IPS-18c (cell line): ENCODE data around the gene GRIN1.
"Not testable (repeated sequence)": the region's sequence is repeated elsewhere in the genome, so short reads cannot be mapped to it uniquely, and the experiment has no call there.

Experiments
- H3K4me3 ChIP-seq: 2 replicates; pipeline ENCODE4 v1.7.0; 2013; ENCODE audit warnings: low read depth, mild to moderate bottlenecking, low read length, moderate library complexity; ENCODE audit not compliant: insufficient read depth
- H3K9me3 ChIP-seq: one replicate; pipeline ENCODE4 v1.6.1; 2013; ENCODE audit warnings: mild to moderate bottlenecking, low read length, moderate library complexity; ENCODE audit not compliant: control insufficient read depth, insufficient read depth

The GRIN1 gene

GRCh38 chr9:137110147-137110910, 28.6 kb upstream of the GRIN1 start:
- Histone ChIP-seq H3K9me3 (no peaks in the 10 kb centered on the region), H3K4me3 (no peak overlapping the region)

- Histone ChIP-seq H3K4me3 (no peak overlapping the region), H3K9me3 (no peaks in the 10 kb centered on the region)
These were observed 27.8 kb upstream of the GRIN1 start for GRCh38 chr9:137110911-137111787.

- H3K4me3 ChIP-seq, result no peak overlapping the region
- no peaks in the 10 kb centered on the region for H3K9me3 ChIP-seq
These were observed 27.0 kb upstream of the GRIN1 start for GRCh38 chr9:137111788-137112563.

GRCh38 chr9:137112564-137113384, 26.2 kb upstream of the GRIN1 start:
- no peak overlapping the region for H3K4me3 ChIP-seq

GRCh38 chr9:137113385-137114159, 25.4 kb upstream of the GRIN1 start:
- Histone ChIP-seq H3K4me3 (no peak overlapping the region), H3K9me3 (no peaks in the 10 kb centered on the region)

More at GRCh38 chr9:137112564-137113384, 26.2 kb upstream of the GRIN1 start:
- no peaks in the 10 kb centered on the region for H3K9me3 ChIP-seq

- H3K4me3 ChIP-seq, result peak overlapping the region; percentile 41
These were observed 24.7 kb upstream of the GRIN1 start for GRCh38 chr9:137114220-137114612.

GRCh38 chr9:137114613-137115393, 24.2 kb upstream of the GRIN1 start, which contains the start of gene DPP7:
DPP7 (minus strand) TSS chr9:137114733; CDS start chr9:137114713, 20 bp downstream.
- Histone ChIP-seq H3K9me3 (no peaks in the 10 kb centered on the region), H3K4me3 (peak within 1 kb of the TSS; percentile 41)

More at GRCh38 chr9:137114220-137114612, 24.7 kb upstream of the GRIN1 start:
- no peaks in the 10 kb centered on the region for H3K9me3 ChIP-seq

- Histone ChIP-seq H3K9me3 (no peaks in the 10 kb centered on the region), H3K4me3 (no peak overlapping the region)
These were observed 23.4 kb upstream of the GRIN1 start for GRCh38 chr9:137115394-137116026.

GRCh38 chr9:137116027-137116507, 22.9 kb upstream of the GRIN1 start:
- Histone ChIP-seq H3K4me3 (no peak overlapping the region), H3K9me3 (no peaks in the 10 kb centered on the region)

- Histone ChIP-seq H3K4me3 (no peak overlapping the region), H3K9me3 (no peaks in the 10 kb centered on the region)
These were observed 22.2 kb upstream of the GRIN1 start for GRCh38 chr9:137116728-137117127.

GRCh38 chr9:137117269-137117731, 21.7 kb upstream of the GRIN1 start:
- Histone ChIP-seq H3K4me3 (no peak overlapping the region), H3K9me3 (no peaks in the 10 kb centered on the region)

GRCh38 chr9:137118092-137118603, 20.8 kb upstream of the GRIN1 start:
- H3K4me3 ChIP-seq, H3K9me3 ChIP-seq: not testable (repeated sequence)

GRCh38 chr9:137121927-137122795, 16.8 kb upstream of the GRIN1 start:
- not testable (repeated sequence) for H3K9me3 ChIP-seq, H3K4me3 ChIP-seq
